ENCODE data around the gene GABRB2. TPM values are rescaled to one million over a fixed set of nuclear protein-coding genes. Genes with fewer than 3 reads are reported as not detected.

GABRB2 gene
- total RNA-seq, 3 donors from 2014 or later (not counting 1 experiment from before 2014, with no cell fraction given) = not detected

GRCh38 chr5:161306351-161306995, 240.1 kb downstream of the GABRB2 start:
- H3K9me3 Mint-ChIP-seq = peaks cover 0 to 9% of the 10 kb centered on the region in 2 donors
- H3K27ac Mint-ChIP-seq = no peak overlapping the region
- H3K4me3 ChIP-seq (ENCODE audit: low read length) = no peak overlapping the region
- no peaks in the 10 kb centered on the region for H3K9me3 ChIP-seq (ENCODE audit: control insufficient read depth, insufficient read depth, low read length)
- DNase-seq (no peak), ATAC-seq (no peak)
- no peak overlapping the region for H3K27ac ChIP-seq (ENCODE audit: low read length)
- H3K36me3 ChIP-seq (ENCODE audit: control insufficient read depth, insufficient read depth, low read length) = no peaks in the 10 kb centered on the region
- whole genome bisulfite sequencing (ENCODE audit: insufficient coverage) = 67% methylated on average over 3 of the region's 4 CpGs
- intact Hi-C loops (cut with micrococcal nuclease) = no loop called here
- TF ChIP-seq, protein P1, sequence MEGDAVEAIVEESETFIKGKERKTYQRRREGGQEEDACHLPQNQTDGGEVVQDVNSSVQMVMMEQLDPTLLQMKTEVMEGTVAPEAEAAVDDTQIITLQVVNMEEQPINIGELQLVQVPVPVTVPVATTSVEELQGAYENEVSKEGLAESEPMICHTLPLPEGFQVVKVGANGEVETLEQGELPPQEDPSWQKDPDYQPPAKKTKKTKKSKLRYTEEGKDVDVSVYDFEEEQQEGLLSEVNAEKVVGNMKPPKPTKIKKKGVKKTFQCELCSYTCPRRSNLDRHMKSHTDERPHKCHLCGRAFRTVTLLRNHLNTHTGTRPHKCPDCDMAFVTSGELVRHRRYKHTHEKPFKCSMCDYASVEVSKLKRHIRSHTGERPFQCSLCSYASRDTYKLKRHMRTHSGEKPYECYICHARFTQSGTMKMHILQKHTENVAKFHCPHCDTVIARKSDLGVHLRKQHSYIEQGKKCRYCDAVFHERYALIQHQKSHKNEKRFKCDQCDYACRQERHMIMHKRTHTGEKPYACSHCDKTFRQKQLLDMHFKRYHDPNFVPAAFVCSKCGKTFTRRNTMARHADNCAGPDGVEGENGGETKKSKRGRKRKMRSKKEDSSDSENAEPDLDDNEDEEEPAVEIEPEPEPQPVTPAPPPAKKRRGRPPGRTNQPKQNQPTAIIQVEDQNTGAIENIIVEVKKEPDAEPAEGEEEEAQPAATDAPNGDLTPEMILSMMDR (IDR thresholded peaks at IDR 0.05) = no peak
- H3K4me1 ChIP-seq (ENCODE audit: control insufficient read depth, insufficient read depth, low read length) = no peaks in the 10 kb centered on the region
- H3K4me3 Mint-ChIP-seq = no peak overlapping the region
- no peaks in the 10 kb centered on the region for H3K4me1 Mint-ChIP-seq
- no peaks in the 10 kb centered on the region for H3K27me3 ChIP-seq (ENCODE audit: control insufficient read depth, insufficient read depth, low read length)
- H3K27me3 Mint-ChIP-seq (ENCODE audit: low read depth in 2 of 2) = no peaks in the 10 kb centered on the region
- H3K36me3 Mint-ChIP-seq = no peaks in the 10 kb centered on the region

- no peak overlapping the region for H3K27ac ChIP-seq (ENCODE audit: low read length)
- no peaks in the 10 kb centered on the region for H3K27me3 ChIP-seq (ENCODE audit: control insufficient read depth, insufficient read depth, low read length)
- H3K36me3 Mint-ChIP-seq = no peaks in the 10 kb centered on the region
- DNase-seq (no peak), ATAC-seq (no peak)
- H3K4me3 ChIP-seq (ENCODE audit: low read length) = no peak overlapping the region
- H3K4me1 Mint-ChIP-seq = no peaks in the 10 kb centered on the region
- H3K9me3 ChIP-seq (ENCODE audit: control insufficient read depth, insufficient read depth, low read length) = no peaks in the 10 kb centered on the region
- no peaks in the 10 kb centered on the region for H3K27me3 Mint-ChIP-seq (ENCODE audit: low read depth in 2 of 2)
- peaks cover 0 to 7% of the 10 kb centered on the region in 2 donors for H3K9me3 Mint-ChIP-seq
- no peaks in the 10 kb centered on the region for H3K4me1 ChIP-seq (ENCODE audit: control insufficient read depth, insufficient read depth, low read length)
- no peaks in the 10 kb centered on the region for H3K36me3 ChIP-seq (ENCODE audit: control insufficient read depth, insufficient read depth, low read length)
- H3K4me3 Mint-ChIP-seq = no peak overlapping the region
- intact Hi-C loops (cut with micrococcal nuclease) = no loop called here
- TF ChIP-seq, protein P1 (IDR thresholded peaks at IDR 0.05) = no peak
- H3K27ac Mint-ChIP-seq = no peak overlapping the region
Measured at GRCh38 chr5:161305601-161306000, 240.9 kb downstream of the GABRB2 start.

DNA sequence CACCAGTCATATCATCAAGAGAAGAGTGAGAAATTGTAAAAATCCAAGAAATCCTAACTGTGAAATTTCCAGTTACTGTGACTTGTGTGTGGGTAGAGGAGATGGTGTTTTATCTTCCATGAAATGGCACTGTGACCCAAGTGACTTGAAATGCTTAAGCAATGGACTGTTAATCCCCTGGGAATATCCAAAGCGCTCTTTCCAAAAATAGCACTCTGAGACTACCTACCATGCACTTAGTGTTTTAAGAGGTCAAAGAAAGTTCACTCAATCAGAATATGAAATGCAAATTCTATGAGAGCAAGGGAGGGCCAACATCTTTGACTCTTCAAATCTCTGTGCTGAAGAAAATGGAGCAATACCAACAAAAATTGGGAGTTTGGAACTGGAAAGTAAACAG, 244.0 kb downstream of the GABRB2 start:
- Mint-ChIP-seq H3K9me3 (peaks cover 5 to 9% of the 10 kb centered on the region in 2 donors), H3K4me3 (no peak overlapping the region)

More for the DNA sequence above, 244.0 kb downstream of the GABRB2 start:
- Mint-ChIP-seq H3K36me3 (no peaks in the 10 kb centered on the region), H3K27ac (no peak overlapping the region), H3K4me1 (no peaks in the 10 kb centered on the region), H3K27me3 (ENCODE audit: low read depth in 2 of 2) (no peaks in the 10 kb centered on the region)
- Histone ChIP-seq H3K4me1 (ENCODE audit: control insufficient read depth, insufficient read depth, low read length) (no peaks in the 10 kb centered on the region), H3K27me3 (ENCODE audit: control insufficient read depth, insufficient read depth, low read length) (no peaks in the 10 kb centered on the region), H3K4me3 (ENCODE audit: low read length) (no peak overlapping the region), H3K9me3 (ENCODE audit: control insufficient read depth, insufficient read depth, low read length) (no peaks in the 10 kb centered on the region), H3K36me3 (ENCODE audit: control insufficient read depth, insufficient read depth, low read length) (no peaks in the 10 kb centered on the region), H3K27ac (ENCODE audit: low read length) (no peak overlapping the region)
- TF ChIP-seq, protein P1 (IDR thresholded peaks at IDR 0.05) = no peak
- no peak for ATAC-seq
- WGBS (ENCODE audit: insufficient coverage) = 57% methylated on average over 1 of the region's 1 CpG
- intact Hi-C loops (cut with micrococcal nuclease) = no loop called here
- DNase-seq = no peak
